Transverse colon (tissue), 4 donors: ENCODE results near the gene TUBA8. TPM values are rescaled to one million over a fixed set of nuclear protein-coding genes. Genes with fewer than 3 reads are reported as not detected.
"Not testable (repeated sequence)": the region's sequence is repeated elsewhere in the genome, so short reads cannot be mapped to it uniquely, and the experiment has no call there.

Source experiments
- DNase-seq: peaks from one replicate; pipeline ENCODE4 v3.0.0-alpha.2; 2019
- H3K27ac ChIP-seq, 4 donors: fragments of 200-600 bp; sonication (generic); 2 replicates each; pipeline ENCODE4 v1.5.1; 2016 to 2018; ENCODE audit warnings: inconsistent platforms in 4 of 4
- H3K27me3 ChIP-seq: fragments of 200-600 bp; sonication (generic); 2 replicates; pipeline ENCODE4 v1.5.1; 2017; ENCODE audit warnings: inconsistent platforms
- H3K36me3 ChIP-seq, 4 donors: fragments of 200-600 bp; sonication (generic); 2 replicates each; pipeline ENCODE4 v1.5.1; 2017 to 2019; ENCODE audit warnings: inconsistent platforms in 4 of 4
- H3K4me1 ChIP-seq, 4 donors: fragments of 200-600 bp; sonication (generic); 2 replicates each; pipeline ENCODE4 v1.5.1; 2017 to 2020; ENCODE audit warnings: inconsistent platforms in 4 of 4
- H3K4me3 ChIP-seq, 4 donors: fragments of 200-600 bp; sonication (generic); 1 replicate in 1 of 4; 2 replicates in 3 of 4; pipeline versions ENCODE4 v1.5.1 to v1.6.1; 2017 to 2019; ENCODE audit warnings: inconsistent platforms in 4 of 4
- H3K9me3 ChIP-seq, 2 donors: fragments of 200-600 bp; sonication (generic); 2 replicates each; pipeline ENCODE4 v1.5.1; 2017 to 2019; ENCODE audit warnings: inconsistent platforms in 2 of 2
- CTCF ChIP-seq, 5 experiments: fragments of 200-600 bp in 3 of 5; fragments of 450-650 bp in 2 of 5; sonication (generic) in 3 of 5; IDR thresholded peaks; 1 replicate in 2 of 5; 2 replicates in 3 of 5; pipeline ENCODE4 v1.5.1; 2016 to 2017; ENCODE audit warnings: antibody characterized with exemption in 5 of 5, inconsistent platforms in 3 of 5, mild to moderate bottlenecking in 2 of 5, moderate library complexity in 1 of 5
- EP300 ChIP-seq: sonication (generic); formaldehyde crosslinking; IDR thresholded peaks from one replicate; pipeline ENCODE4 v1.6.1; 2017; ENCODE audit warnings: antibody characterized with exemption, low read depth
- POLR2A ChIP-seq: fragments of 450-650 bp; IDR thresholded peaks from one replicate; pipeline ENCODE4 v1.6.1; 2016; ENCODE audit warnings: antibody characterized with exemption, mild to moderate bottlenecking, moderate library complexity
- POLR2AphosphoS5 ChIP-seq, 3 donors: sonication (generic); formaldehyde crosslinking; IDR thresholded peaks; one replicate each; pipeline ENCODE4 v1.6.1; 2016; ENCODE audit warnings: antibody characterized with exemption in 3 of 3
- WGBS, 2 donors: methylation state at CpG; one replicate each; pipeline ENCODE4 v1.1.5; 2018; ENCODE audit warnings: low coverage in 1 of 2; 5-methylcytosine and 5-hydroxymethylcytosine counted together
- in situ Hi-C, 4 donors: fragments of 200-750 bp; cut with MboI; loops; one replicate each; pipeline versions ENCODE4 v1.15.0 to v1.15.1; 2017; ENCODE audit warnings: low sequenced_read_pairs in 3 of 4, low pct_ligation_motif_present in 1 of 4, low pct_unique_long_range_greater_than_20kb in 1 of 4
- intact Hi-C: fragments of 100-400 bp; cut with DNase I; formaldehyde crosslinking; loops from one replicate; pipeline ENCODE4 v1.15.1; 2023; ENCODE audit warnings: low total_unique reads
- total RNA-seq, 4 donors: library from RNA; depleted of rRNA; stranded (reverse); fragments of >200 nt; gene quantifications; one replicate each; pipeline ENCODE4 v1.1.0, GENCODE V29; 2016

The TUBA8 gene
- total RNA-seq, 4 donors from 2014 or later, result 1.4 to 3.0 (median 2.0) TPM; not detected in 1

GRCh38 chr22:18130018-18130417 is 19.4 kb downstream of the TUBA8 start:
- Histone ChIP-seq H3K9me3 (no peaks in the 10 kb centered on the region), H3K4me3 (no peak overlapping the region), H3K27ac (no peak overlapping the region), H3K27me3 (no peaks in the 10 kb centered on the region), H3K4me1 (no peaks in the 10 kb centered on the region), H3K36me3 (no peaks in the 10 kb centered on the region)
- no peak for DNase-seq
- in situ Hi-C loops, result no loop called here
- 78 to 90% methylated on average over 8 of the region's 8 CpGs for WGBS, 2 donors
- TF ChIP-seq CTCF (IDR thresholded peaks at IDR 0.05) (no peak), POLR2A (no peak), POLR2AphosphoS5 (IDR thresholded peaks at IDR 0.05) (no peak), EP300 (no peak)
- intact Hi-C loops, result no loop called here

- 93 to 96% methylated on average over 4 to 17 of the region's 20 CpGs for WGBS, 2 donors
- Histone ChIP-seq H3K36me3 (no peaks in the 10 kb centered on the region), H3K9me3 (no peaks in the 10 kb centered on the region), H3K27ac (no peak overlapping the region), H3K4me3 (no peak overlapping the region), H3K4me1 (no peaks in the 10 kb centered on the region), H3K27me3 (no peaks in the 10 kb centered on the region)
- no peak for DNase-seq
- in situ Hi-C loops (no loop called here), intact Hi-C loops (no loop called here)
- no peak for TF ChIP-seq POLR2A
- no peak for TF ChIP-seq POLR2AphosphoS5 (IDR thresholded peaks at IDR 0.05)
- TF ChIP-seq CTCF (IDR thresholded peaks at IDR 0.05), result no peak
- no peak for TF ChIP-seq EP300
Measured at GRCh38 chr22:18130699-18131429, 20.3 kb downstream of the TUBA8 start.

DNA sequence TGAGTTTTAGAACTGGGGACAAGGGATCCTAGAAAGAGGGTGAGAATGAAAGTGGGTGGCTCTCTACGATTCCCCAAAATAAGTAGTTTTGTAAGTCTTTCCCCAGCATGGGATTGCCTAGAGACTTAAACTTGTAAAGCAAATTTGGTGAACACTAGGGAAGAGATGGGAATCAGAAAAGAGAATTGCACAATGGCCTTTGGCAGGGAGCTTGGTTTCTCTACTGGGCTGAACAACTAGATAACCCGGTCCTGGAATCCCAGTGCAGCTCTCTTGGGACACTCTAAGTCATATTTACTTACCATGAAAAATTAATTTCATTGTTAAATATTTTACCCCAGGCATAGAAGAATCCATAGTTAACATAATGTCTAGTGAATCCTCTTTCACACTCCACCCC is 22.8 kb downstream of the TUBA8 start:
- no peaks in the 10 kb centered on the region for H3K36me3 ChIP-seq
- H3K27me3 ChIP-seq, result no peaks in the 10 kb centered on the region
- H3K4me3 ChIP-seq, result no peak overlapping the region
- in situ Hi-C loops, result no loop called here
- TF ChIP-seq POLR2AphosphoS5 (IDR thresholded peaks at IDR 0.05) (no peak), CTCF (IDR thresholded peaks at IDR 0.05) (no peak), EP300 (no peak), POLR2A (no peak)
- H3K4me1 ChIP-seq, result no peaks in the 10 kb centered on the region
- no peaks in the 10 kb centered on the region for H3K9me3 ChIP-seq
- WGBS, 2 donors, result 72% methylated on average over 2 of the region's 2 CpGs; no CpG with 5 or more reads in 1 of the 2 donors
- no peak for DNase-seq
- no peak overlapping the region for H3K27ac ChIP-seq
- intact Hi-C loops, result no loop called here

DNA sequence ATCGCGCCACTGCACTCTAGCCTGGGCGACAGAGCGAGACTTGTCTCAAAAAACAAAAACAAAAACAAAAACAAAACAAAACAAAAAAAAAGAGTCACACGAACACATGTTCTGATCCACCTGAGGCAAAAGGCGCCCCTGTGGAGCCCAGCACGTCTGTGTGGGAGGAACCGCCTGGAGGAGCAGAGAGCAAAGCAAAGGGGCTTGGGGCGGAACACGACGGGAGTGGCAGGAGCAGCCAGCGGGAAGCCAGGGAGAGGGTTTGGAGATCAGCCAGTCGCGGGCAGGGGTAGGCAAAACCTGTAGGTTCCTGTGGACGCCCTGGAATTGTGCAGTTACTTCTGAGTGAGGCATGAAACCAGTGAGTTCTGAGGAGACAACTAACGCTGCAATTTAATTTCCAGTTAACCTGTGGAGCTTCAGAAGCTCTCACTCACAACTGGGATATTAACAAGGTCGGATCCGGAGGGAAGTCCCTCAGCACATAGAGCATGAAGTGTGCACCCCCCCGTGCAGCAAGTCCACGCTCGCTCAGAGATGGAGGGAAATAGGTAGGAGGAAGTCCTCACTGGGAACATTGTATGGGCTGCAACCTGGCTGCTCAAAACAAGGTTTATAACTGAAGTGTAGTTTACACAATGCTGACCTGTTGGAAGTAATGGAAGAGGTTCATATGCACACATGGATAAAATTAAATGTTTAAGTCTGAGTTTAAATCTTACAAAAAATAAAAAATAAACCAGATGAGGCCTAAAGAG is 26.1 kb downstream of the TUBA8 start:
- intact Hi-C loops (no loop called here), in situ Hi-C loops (no loop called here)
- no peaks in the 10 kb centered on the region for H3K9me3 ChIP-seq
- no peak for TF ChIP-seq EP300
- no peak for TF ChIP-seq CTCF (IDR thresholded peaks at IDR 0.05)
- TF ChIP-seq POLR2A, result no peak
- no peak for TF ChIP-seq POLR2AphosphoS5 (IDR thresholded peaks at IDR 0.05)
- H3K27ac ChIP-seq, result no peak overlapping the region
- no peaks in the 10 kb centered on the region for H3K36me3 ChIP-seq
- H3K27me3 ChIP-seq, result no peaks in the 10 kb centered on the region
- WGBS, 2 donors, result 86 to 94% methylated on average over 9 to 21 of the region's 21 CpGs
- no peak for DNase-seq
- no peak overlapping the region for H3K4me3 ChIP-seq
- no peaks in the 10 kb centered on the region for H3K4me1 ChIP-seq

- DNase-seq, H3K4me1 ChIP-seq, in situ Hi-C loops, H3K36me3 ChIP-seq, H3K27ac ChIP-seq, intact Hi-C loops, H3K27me3 ChIP-seq, H3K9me3 ChIP-seq, H3K4me3 ChIP-seq: not testable (repeated sequence)
- WGBS, 2 donors, result 83 to 99% methylated on average over 2 to 6 of the region's 6 CpGs
Measured at GRCh38 chr22:18141004-18141403, 30.4 kb downstream of the TUBA8 start.
